CD14-positive monocyte (primary cell): ENCODE measurements around the gene USP9X. TPM values are rescaled to one million over a fixed set of nuclear protein-coding genes. Genes with fewer than 3 reads are reported as not detected.

Source experiments
- DNase-seq, 3 donors: peaks; one replicate each; pipeline ENCODE4 v3.0.0-alpha.2; 2011 to 2022
- H2AFZ ChIP-seq: 2 replicates; pipeline ENCODE4 v1.6.0; 2012; ENCODE audit warnings: mild to moderate bottlenecking, low read depth, low read length, inconsistent platforms; ENCODE audit not compliant: insufficient read depth, poor library complexity, severe bottlenecking
- H3K27ac ChIP-seq, 2 donors: 1 replicate in 1 of 2; 2 replicates in 1 of 2; pipeline ENCODE4 v1.5.1; 2012 to 2013; ENCODE audit warnings: low read length in 2 of 2, control low read depth in 1 of 2, inconsistent platforms in 1 of 2, low read depth in 1 of 2, mild to moderate bottlenecking in 1 of 2
- H3K27me3 ChIP-seq, 2 donors: one replicate each; pipeline versions ENCODE4 v1.6.0 to v1.6.1; 2011 to 2013; ENCODE audit warnings: low read length in 2 of 2; ENCODE audit not compliant: control insufficient read depth in 2 of 2, insufficient read depth in 2 of 2
- H3K36me3 ChIP-seq, 2 donors: replicated peaks in 1 of 2; 1 replicate in 1 of 2; 2 replicates in 1 of 2; pipeline versions ENCODE4 v1.5.1 to v1.6.1; 2012 to 2013; ENCODE audit warnings: low read length in 2 of 2, control low read depth in 1 of 2, inconsistent platforms in 1 of 2, mild to moderate bottlenecking in 1 of 2; ENCODE audit not compliant: insufficient read depth in 2 of 2, control insufficient read depth in 1 of 2
- H3K4me1 ChIP-seq, 2 donors: 1 replicate in 1 of 2; 2 replicates in 1 of 2; pipeline versions ENCODE4 v1.5.1 to v1.6.1; 2012 to 2013; ENCODE audit warnings: low read length in 2 of 2, control low read depth in 1 of 2, inconsistent platforms in 1 of 2, mild to moderate bottlenecking in 1 of 2, moderate library complexity in 1 of 2; ENCODE audit not compliant: insufficient read depth in 2 of 2, control insufficient read depth in 1 of 2
- H3K4me2 ChIP-seq: replicated peaks from 2 replicates; pipeline ENCODE3; 2012; ENCODE audit warnings: low read length, moderate library complexity, mild to moderate bottlenecking; ENCODE audit not compliant: poor library complexity, severe bottlenecking; ENCODE audit errors: extremely low read depth
- H3K4me3 ChIP-seq, 3 experiments: fragments of 200-600 bp in 1 of 3; sonication (generic) in 1 of 3; replicated peaks in 1 of 3; 1 replicate in 2 of 3; 2 replicates in 1 of 3; pipeline ENCODE4 v1.5.1; 2011 to 2013; ENCODE audit warnings: low read length in 3 of 3, mild to moderate bottlenecking in 3 of 3, control low read depth in 2 of 3, low read depth in 2 of 3, inconsistent platforms in 1 of 3, moderate library complexity in 1 of 3
- H3K79me2 ChIP-seq: 2 replicates; pipeline ENCODE4 v1.6.0; 2012; ENCODE audit warnings: mild to moderate bottlenecking, control low read depth, inconsistent platforms, low read length, moderate library complexity; ENCODE audit not compliant: insufficient read depth
- H3K9ac ChIP-seq: 2 replicates; pipeline ENCODE4 v1.6.0; 2017; ENCODE audit warnings: low read length, mild to moderate bottlenecking; ENCODE audit not compliant: insufficient read depth, poor library complexity, severe bottlenecking
- H3K9me3 ChIP-seq, 2 donors: replicated peaks in 1 of 2; 1 replicate in 1 of 2; 2 replicates in 1 of 2; pipeline versions ENCODE4 v1.5.1 to v1.6.1; 2012 to 2013; ENCODE audit warnings: low read length in 2 of 2, control low read depth in 1 of 2; ENCODE audit not compliant: control insufficient read depth in 1 of 2, insufficient read depth in 1 of 2
- H4K20me1 ChIP-seq: 2 replicates; pipeline ENCODE4 v1.6.0; 2012; ENCODE audit warnings: mild to moderate bottlenecking, low read length, control low read depth, moderate library complexity; ENCODE audit not compliant: insufficient read depth
- H3K27ac Mint-ChIP-seq, 7 donors: one replicate each; pipeline ENCODE4 v1.8.0; 2020; ENCODE audit warnings: mild to moderate bottlenecking in 7 of 7, mixed read lengths in 7 of 7, moderate library complexity in 6 of 7, inconsistent platforms in 2 of 7
- H3K27me3 Mint-ChIP-seq, 3 donors: one replicate each; pipeline ENCODE4 v1.8.0; 2021 to 2022; ENCODE audit warnings: low read depth in 3 of 3, mild to moderate bottlenecking in 3 of 3, mixed read lengths in 3 of 3, moderate library complexity in 3 of 3, inconsistent platforms in 1 of 3
- H3K36me3 Mint-ChIP-seq, 2 donors: one replicate each; pipeline ENCODE4 v1.8.0; 2020; ENCODE audit warnings: mixed read lengths in 2 of 2, inconsistent platforms in 1 of 2, mild to moderate bottlenecking in 1 of 2
- H3K4me1 Mint-ChIP-seq: one replicate; pipeline ENCODE4 v1.8.0; 2020; ENCODE audit warnings: mild to moderate bottlenecking, mixed read lengths
- H3K4me3 Mint-ChIP-seq, 2 donors: one replicate each; pipeline ENCODE4 v1.8.0; 2020; ENCODE audit warnings: mild to moderate bottlenecking in 2 of 2, mixed read lengths in 2 of 2, moderate library complexity in 1 of 2
- H3K9me3 Mint-ChIP-seq, 7 donors: one replicate each; pipeline ENCODE4 v1.8.0; 2020 to 2022; ENCODE audit warnings: mixed read lengths in 7 of 7, mild to moderate bottlenecking in 6 of 7, moderate library complexity in 6 of 7, inconsistent platforms in 2 of 7
- WGBS: methylation state at CpG from one replicate; pipeline ENCODE4 v1.1.5; 2013; ENCODE audit warnings: missing lambda C conversion rate; ENCODE audit not compliant: insufficient coverage; 5-methylcytosine and 5-hydroxymethylcytosine counted together
- intact Hi-C, 2 donors: fragments of 100-400 bp; cut with micrococcal nuclease; formaldehyde crosslinking; loops; one replicate each; pipeline versions ENCODE4 v1.15.0 to v1.15.1; 2023
- polyA plus RNA-seq, 3 donors: library from polyadenylated mRNA; depleted of rRNA in 1 of 3; unstranded in 2 of 3; stranded (reverse) in 1 of 3; fragments of 300-500 nt in 2 of 3; fragments of >200 nt in 1 of 3; fragmentation: Illumina TruSeq in 2 of 3; gene quantifications; 1 replicate in 2 of 3; 2 replicates in 1 of 3; pipeline ENCODE4 v1.2.3, GENCODE V29; 2012 to 2021
- TF ChIP-seq, protein P1 (sequence below): fragments of 200-600 bp; IDR thresholded peaks from one replicate; pipeline ENCODE4 v1.8.0; 2022; ENCODE audit warnings: antibody characterized with exemption, mild to moderate bottlenecking

USP9X gene
- polyA plus RNA-seq, 3 donors, result 8.3 to 16.1 (median 9.6) TPM

DNA sequence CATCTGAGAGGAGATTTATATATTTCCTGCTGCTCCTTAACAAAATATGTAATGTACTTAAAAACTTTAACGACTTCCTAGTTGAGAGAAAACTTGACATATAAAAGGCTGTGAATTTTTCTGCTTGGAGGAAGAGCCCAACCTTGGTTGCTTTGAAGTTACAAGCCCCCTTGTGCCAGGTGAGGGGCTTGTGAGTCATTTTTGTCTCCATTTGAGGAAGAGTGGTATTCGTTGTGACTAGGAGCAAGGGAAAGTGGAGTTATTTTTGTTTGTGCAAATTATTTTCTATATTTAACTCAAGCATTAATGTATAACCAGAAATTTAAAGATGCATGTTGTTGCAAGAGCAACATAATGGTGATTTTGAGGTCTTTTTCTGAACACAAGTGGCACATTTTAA is 149.7 kb downstream of the USP9X start:
- H3K4me3 Mint-ChIP-seq, result no peak overlapping the region
- no peaks in the 10 kb centered on the region for H3K9me3 ChIP-seq
- TF ChIP-seq, protein P1, sequence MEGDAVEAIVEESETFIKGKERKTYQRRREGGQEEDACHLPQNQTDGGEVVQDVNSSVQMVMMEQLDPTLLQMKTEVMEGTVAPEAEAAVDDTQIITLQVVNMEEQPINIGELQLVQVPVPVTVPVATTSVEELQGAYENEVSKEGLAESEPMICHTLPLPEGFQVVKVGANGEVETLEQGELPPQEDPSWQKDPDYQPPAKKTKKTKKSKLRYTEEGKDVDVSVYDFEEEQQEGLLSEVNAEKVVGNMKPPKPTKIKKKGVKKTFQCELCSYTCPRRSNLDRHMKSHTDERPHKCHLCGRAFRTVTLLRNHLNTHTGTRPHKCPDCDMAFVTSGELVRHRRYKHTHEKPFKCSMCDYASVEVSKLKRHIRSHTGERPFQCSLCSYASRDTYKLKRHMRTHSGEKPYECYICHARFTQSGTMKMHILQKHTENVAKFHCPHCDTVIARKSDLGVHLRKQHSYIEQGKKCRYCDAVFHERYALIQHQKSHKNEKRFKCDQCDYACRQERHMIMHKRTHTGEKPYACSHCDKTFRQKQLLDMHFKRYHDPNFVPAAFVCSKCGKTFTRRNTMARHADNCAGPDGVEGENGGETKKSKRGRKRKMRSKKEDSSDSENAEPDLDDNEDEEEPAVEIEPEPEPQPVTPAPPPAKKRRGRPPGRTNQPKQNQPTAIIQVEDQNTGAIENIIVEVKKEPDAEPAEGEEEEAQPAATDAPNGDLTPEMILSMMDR, result no peak
- no CpG with 5 or more reads among the region's 2 CpGs for WGBS
- H3K79me2 ChIP-seq, result no peaks in the 10 kb centered on the region
- peaks cover 21 to 27% of the 10 kb centered on the region in 2 donors for H3K36me3 Mint-ChIP-seq
- H3K4me2 ChIP-seq, result no peak overlapping the region
- H2AFZ ChIP-seq, result no peak overlapping the region
- peaks cover 0 to 2% of the 10 kb centered on the region in 2 donors for H3K27me3 ChIP-seq
- H3K4me3 ChIP-seq, result no peak overlapping the region
- H3K4me1 ChIP-seq, result peaks cover 34 to 41% of the 10 kb centered on the region in 2 donors
- H3K27me3 Mint-ChIP-seq, result peaks cover 0 to 10% (median 0%) of the 10 kb centered on the region in 3 donors
- peaks cover 16% of the 10 kb centered on the region for H3K4me1 Mint-ChIP-seq
- DNase-seq, result no peak
- H3K36me3 ChIP-seq, result peaks cover 19 to 35% of the 10 kb centered on the region in 2 donors
- H3K9ac ChIP-seq, result no peak overlapping the region
- intact Hi-C loops, result no loop called here
- H3K27ac Mint-ChIP-seq, result peak overlapping the region in 2 of 7 donors; percentile 22 to 63
- peaks cover 0 to 2% (median 0%) of the 10 kb centered on the region in 7 donors for H3K9me3 Mint-ChIP-seq
- no peaks in the 10 kb centered on the region for H4K20me1 ChIP-seq
- H3K27ac ChIP-seq, result no peak overlapping the region

DNA sequence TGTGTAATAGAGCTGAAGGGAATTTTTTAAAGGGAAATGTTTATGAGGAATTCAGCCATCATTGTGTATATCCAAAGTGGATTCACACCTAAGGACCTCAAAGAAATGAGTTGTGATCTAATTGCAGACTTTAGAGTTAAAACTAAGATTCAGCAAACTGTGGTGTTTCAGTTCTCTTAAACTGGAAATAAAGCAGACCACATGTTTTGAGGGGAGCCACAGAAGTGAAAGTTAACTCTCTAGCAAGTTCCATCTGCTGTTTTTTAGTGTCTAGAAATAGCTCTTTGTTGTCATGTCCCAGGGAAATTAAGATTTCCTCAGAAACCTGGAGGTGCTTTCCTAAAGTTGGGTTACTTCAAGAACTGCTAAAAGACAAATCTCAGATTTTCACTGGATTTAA is 151.4 kb downstream of the USP9X start:
- Mint-ChIP-seq H3K4me3 (no peak overlapping the region), H3K36me3 (peaks cover 15% of the 10 kb centered on the region in 2 donors), H3K27me3 (peaks cover 0 to 10% (median 0%) of the 10 kb centered on the region in 3 donors), H3K4me1 (peaks cover 23% of the 10 kb centered on the region), H3K27ac (peak overlapping the region in 1 of 7 donors; percentile 6), H3K9me3 (peaks cover 0 to 2% (median 0%) of the 10 kb centered on the region in 7 donors)
- H3K4me1 ChIP-seq, result peaks cover 46 to 58% of the 10 kb centered on the region in 2 donors
- no peaks in the 10 kb centered on the region for H3K9me3 ChIP-seq
- intact Hi-C loops, result no loop called here
- no peak overlapping the region for H3K4me3 ChIP-seq
- H3K27ac ChIP-seq, result peak overlapping the region in 1 of 2 donors; percentile 91
- peak in 2 of 3 donors; percentile 27 to 34 for DNase-seq
- no peak overlapping the region for H3K9ac ChIP-seq
- no peak overlapping the region for H3K4me2 ChIP-seq
- H4K20me1 ChIP-seq, result no peaks in the 10 kb centered on the region
- no peak overlapping the region for H2AFZ ChIP-seq
- peaks cover 13 to 19% of the 10 kb centered on the region in 2 donors for H3K36me3 ChIP-seq
- H3K27me3 ChIP-seq, result peaks cover 0 to 2% of the 10 kb centered on the region in 2 donors
- H3K79me2 ChIP-seq, result no peaks in the 10 kb centered on the region
- TF ChIP-seq, protein P1, result no peak
